Tibial nerve (tissue), 4 donors: ENCODE data around the gene OGDHL.

Experiments used
- CTCF ChIP-seq, 5 experiments: fragments of 200-600 bp in 3 of 5; fragments of 450-650 bp in 2 of 5; sonication (generic) in 3 of 5; IDR thresholded peaks; one replicate each; pipeline ENCODE4 v1.5.1; 2016 to 2019; ENCODE audit warnings: antibody characterized with exemption in 5 of 5, mild to moderate bottlenecking in 3 of 5, moderate library complexity in 2 of 5
- EP300 ChIP-seq, 2 donors: sonication (generic); formaldehyde crosslinking; IDR thresholded peaks; one replicate each; pipeline ENCODE4 v1.6.1; 2017; ENCODE audit warnings: antibody characterized with exemption in 2 of 2, mild to moderate bottlenecking in 1 of 2
- POLR2A ChIP-seq, 2 donors: fragments of 450-650 bp; IDR thresholded peaks; one replicate each; pipeline ENCODE4 v1.6.1; 2017; ENCODE audit warnings: antibody characterized with exemption in 2 of 2, mild to moderate bottlenecking in 2 of 2, moderate library complexity in 2 of 2

GRCh38 chr10:49756641-49757040, 5.5 kb downstream of the OGDHL start:
- TF ChIP-seq CTCF (IDR thresholded peaks at IDR 0.05) (no peak), POLR2A (IDR thresholded peaks at IDR 0.05) (no peak), EP300 (IDR thresholded peaks at IDR 0.05) (no peak)
